Measurements from ENCODE around the gene CXXC5. TPM values are rescaled to one million over a fixed set of nuclear protein-coding genes. Genes with fewer than 3 reads are reported as not detected.
A peak's percentile ranks its signal among the peaks of the same experiment; 100 is the strongest.

The CXXC5 gene
- total and polyA plus RNA-seq, 9 of the 15 experiments (the other 6 are each of a cell fraction or from before 2014, with no cell fraction given): 1.9 to 123 (median 45.8) TPM

GRCh38 chr5:139698490-139699146, 50.5 kb downstream of the CXXC5 start (continued):
- TF ChIP-seq IRF1 (CRISPR knock-in tag; IDR thresholded peaks at IDR 0.05; ENCODE audit: borderline replicate concordance): no peak

- no peaks in the 10 kb centered on the region for H3K9me1 ChIP-seq (ENCODE audit: control insufficient read depth, insufficient read depth, low read length)
- H3K79me2 ChIP-seq (ENCODE audit: control insufficient read depth, insufficient read depth, low read length): peaks cover 12% of the 10 kb centered on the region; the same call in 2 of the 3 replicates
- H3K9ac ChIP-seq (ENCODE audit: insufficient read depth in 1 of 2, low read depth in 2 of 2, low read length in 2 of 2): no peak overlapping the region
- peak overlapping the region; percentile 82; the same call in 1 of the 2 replicates for H2AFZ ChIP-seq (ENCODE audit: low read depth, low read length)
- intact Hi-C loops (cut with micrococcal nuclease): loop anchor here (10.0 kb wide), 1 partner anchor 135 kb away; the partner anchor contains the start of gene UBE2D2
- POLR2A ChIA-PET: interaction anchor here (0.6 to 4.1 kb wide), 7 partner anchors 8 to 624 kb away, joined by 3 to 28 read pairs (median 4); partner anchors contain the start of gene CXXC5
- H3K36me3 ChIP-seq (ENCODE audit: control insufficient read depth, insufficient read depth, low read length): no peaks in the 10 kb centered on the region
- in situ Hi-C loops (cut with MboI): no loop called here
- WGBS (ENCODE audit: insufficient coverage, low coverage, missing lambda C conversion rate): 59% methylated on average over 2 of the region's 2 CpGs
- H4K20me1 ChIP-seq (replicated peaks; ENCODE audit: control insufficient read depth, insufficient read depth, low read length): no peaks in the 10 kb centered on the region
- CTCF ChIA-PET (ENCODE audit: low intra/inter-chr PET ratio): no interaction called here
- H3K4me2 ChIP-seq (ENCODE audit: insufficient read depth, low read length): 0 out of 2 replicates have a peak overlapping the region, but pooled peaks have one; percentile 3
- H3K4me1 ChIP-seq (replicated peaks in 1 of 2; ENCODE audit: control insufficient read depth in 2 of 2, insufficient read depth in 2 of 2, low read length in 2 of 2): peaks cover 55% of the 10 kb centered on the region in 2 experiments
- no peaks in the 10 kb centered on the region for H3K9me3 ChIP-seq (replicated peaks; ENCODE audit: control insufficient read depth, insufficient read depth, low read depth, low read length)
- H3K27ac ChIP-seq (ENCODE audit: extremely low read depth, low read depth, low read length): peak overlapping the region; percentile 97
- no peak overlapping the region for H3K4me3 ChIP-seq
- BruUV-seq (replicated peaks): no TSS peak
- FAIRE-seq (no peak), ATAC-seq (no peak), DNase-seq (ENCODE audit: extremely low read depth in 1 of 4, low spot score in 3 of 4) (no peak)
- no peaks in the 10 kb centered on the region for H3K27me3 ChIP-seq (ENCODE audit: control insufficient read depth in 2 of 2, insufficient read depth in 2 of 2, low read length in 2 of 2)
- TF ChIP-seq MEF2D (tag; conservative IDR thresholded peaks at IDR 0.05; ENCODE audit: low read depth) (0 out of 2 replicates have a peak, but pooled peaks have one; percentile 10), BCLAF1 (IDR thresholded peaks at IDR 0.05; ENCODE audit: borderline replicate concordance in 1 of 2, control insufficient read depth in 1 of 2, low read depth in 2 of 2, low read length in 1 of 2) (no peak), ID3 (CRISPR knock-in tag; IDR thresholded peaks at IDR 0.05) (no peak), ID3 (tag; IDR thresholded peaks at IDR 0.05) (peak; percentile 20; the same call in 1 of the 2 replicates), MTA1 (IDR thresholded peaks at IDR 0.05; ENCODE audit: borderline replicate concordance) (no peak), RNF2 (IDR thresholded peaks at IDR 0.05) (no peak), ZNF830 (CRISPR knock-in tag; IDR thresholded peaks at IDR 0.05) (no peak), SFPQ (IDR thresholded peaks at IDR 0.05; ENCODE audit: low read depth, low read length) (no peak), TBP (optimal IDR thresholded peaks at IDR 0.05; ENCODE audit: low read depth, low read length) (peak; percentile 38)
Measured at GRCh38 chr5:139699351-139699750, 51.2 kb downstream of the CXXC5 start.

Data from K562 (cell line).